Osteoblast (primary cell): ENCODE measurements around the gene SDCBP2. TPM values are rescaled to one million over a fixed set of nuclear protein-coding genes. Genes with fewer than 3 reads are reported as not detected.

Source experiments
- DNase-seq: peaks from one replicate; pipeline ENCODE4 v3.0.0; 2011; ENCODE audit warnings: low spot score, mixed read lengths; ENCODE audit not compliant: insufficient read length; ENCODE audit errors: missing footprints
- H2AFZ ChIP-seq: 2 replicates; pipeline ENCODE4 v1.6.0; 2011; ENCODE audit warnings: mild to moderate bottlenecking, low read length
- H3K27ac ChIP-seq: 2 replicates; pipeline ENCODE4 v1.5.1; 2011; ENCODE audit warnings: mild to moderate bottlenecking, low read depth, low read length, moderate library complexity
- H3K27me3 ChIP-seq: 2 replicates; pipeline ENCODE4 v1.6.0; 2012; ENCODE audit warnings: mild to moderate bottlenecking, control low read depth, inconsistent platforms, low read length, moderate library complexity; ENCODE audit not compliant: insufficient read depth
- H3K36me3 ChIP-seq: 2 replicates; pipeline ENCODE4 v1.5.1; 2011; ENCODE audit warnings: mild to moderate bottlenecking, low read length, control low read depth, moderate library complexity; ENCODE audit not compliant: insufficient read depth
- H3K4me1 ChIP-seq: 2 replicates; pipeline ENCODE4 v1.5.1; 2011; ENCODE audit warnings: mild to moderate bottlenecking, low read length, control low read depth, moderate library complexity; ENCODE audit not compliant: insufficient read depth
- H3K4me2 ChIP-seq: 2 replicates; pipeline ENCODE4 v1.6.0; 2011; ENCODE audit warnings: mild to moderate bottlenecking, low read length; ENCODE audit not compliant: insufficient read depth
- H3K4me3 ChIP-seq: fragments of 200-600 bp; sonication (generic); 3 replicates; pipeline ENCODE4 v1.5.1; 2012; ENCODE audit warnings: mild to moderate bottlenecking, low read length, inconsistent platforms; ENCODE audit not compliant: insufficient read depth
- H3K79me2 ChIP-seq: 2 replicates; pipeline ENCODE4 v1.6.0; 2012; ENCODE audit warnings: mild to moderate bottlenecking, low read length, control low read depth, inconsistent platforms; ENCODE audit not compliant: insufficient read depth
- H3K9me3 ChIP-seq: 2 replicates; pipeline ENCODE4 v1.5.1; 2011; ENCODE audit warnings: low read depth, low read length, control low read depth
- H4K20me1 ChIP-seq: 2 replicates; pipeline ENCODE4 v1.6.0; 2012; ENCODE audit warnings: mild to moderate bottlenecking, low read length, control low read depth; ENCODE audit not compliant: insufficient read depth
- CTCF ChIP-seq: IDR thresholded peaks from 2 replicates; pipeline ENCODE4 v1.5.1; 2011; ENCODE audit warnings: mild to moderate bottlenecking, low read depth, low read length, moderate library complexity; ENCODE audit errors: extremely low read depth
- total RNA-seq: library from RNA; depleted of rRNA; stranded (reverse); fragments of >200 nt; gene quantifications from 2 replicates; pipeline ENCODE4 v1.2.3, GENCODE V29; 2012

Gene SDCBP2
- total RNA-seq, 1 donor = 2.2 TPM

- no peak for TF ChIP-seq CTCF
- peaks cover 14% of the 10 kb centered on the region for H3K4me1 ChIP-seq
- no peaks in the 10 kb centered on the region for H3K9me3 ChIP-seq
- H2AFZ ChIP-seq = peak overlapping the region; percentile 98
- H3K4me3 ChIP-seq = peak overlapping the region; percentile 81
- peaks cover 3% of the 10 kb centered on the region for H3K27me3 ChIP-seq
- peaks cover 3% of the 10 kb centered on the region for H3K79me2 ChIP-seq
- DNase-seq = no peak
- peak overlapping the region; percentile 89 for H3K4me2 ChIP-seq
- peak overlapping the region; percentile 73 for H3K27ac ChIP-seq
- no peaks in the 10 kb centered on the region for H3K36me3 ChIP-seq
- peaks cover 3% of the 10 kb centered on the region for H4K20me1 ChIP-seq
Measured at GRCh38 chr20:1265916-1266166, 63.1 kb downstream of the SDCBP2 start.

GRCh38 chr20:1265226-1265915 is 63.6 kb downstream of the SDCBP2 start:
- no peak for TF ChIP-seq CTCF
- peak overlapping the region; percentile 73 for H3K27ac ChIP-seq
- no peak for DNase-seq

GRCh38 chr20:1264727-1265126 is 64.2 kb downstream of the SDCBP2 start:
- Histone ChIP-seq H3K36me3 (no peaks in the 10 kb centered on the region), H3K4me1 (peaks cover 14% of the 10 kb centered on the region), H3K27me3 (peaks cover 9% of the 10 kb centered on the region), H3K4me2 (no peak overlapping the region), H3K27ac (no peak overlapping the region), H3K9me3 (no peaks in the 10 kb centered on the region), H3K4me3 (no peak overlapping the region), H3K79me2 (peaks cover 3% of the 10 kb centered on the region), H4K20me1 (peaks cover 3% of the 10 kb centered on the region), H2AFZ (peak overlapping the region; percentile 38)
- DNase-seq = no peak
- no peak for TF ChIP-seq CTCF

More at GRCh38 chr20:1265226-1265915, 63.6 kb downstream of the SDCBP2 start:
- Histone ChIP-seq H3K4me2 (peak overlapping the region; percentile 89), H3K4me3 (peak overlapping the region; percentile 81), H4K20me1 (peaks cover 3% of the 10 kb centered on the region), H3K4me1 (peaks cover 14% of the 10 kb centered on the region), H3K27me3 (peaks cover 7% of the 10 kb centered on the region), H2AFZ (peak overlapping the region; percentile 98), H3K9me3 (no peaks in the 10 kb centered on the region), H3K36me3 (no peaks in the 10 kb centered on the region), H3K79me2 (peaks cover 3% of the 10 kb centered on the region)

- Histone ChIP-seq H3K4me2 (no peak overlapping the region), H4K20me1 (peaks cover 1% of the 10 kb centered on the region), H3K79me2 (peaks cover 3% of the 10 kb centered on the region), H2AFZ (no peak overlapping the region), H3K9me3 (no peaks in the 10 kb centered on the region), H3K27me3 (peaks cover 9% of the 10 kb centered on the region), H3K36me3 (no peaks in the 10 kb centered on the region), H3K27ac (no peak overlapping the region), H3K4me1 (peaks cover 14% of the 10 kb centered on the region), H3K4me3 (no peak overlapping the region)
- no peak for TF ChIP-seq CTCF
- DNase-seq = no peak
Measured at GRCh38 chr20:1263853-1264252, 65.1 kb downstream of the SDCBP2 start.

Other genes with a start within 250 kb of the SDCBP2 start
- gene PSMF1, start 210.5 kb downstream of the SDCBP2 start, total RNA-seq = 48.0 and 61.2 TPM in 2 replicates
- gene TMEM74B, start 144.2 kb downstream of the SDCBP2 start, total RNA-seq = not detected in 2 replicates
- gene C20orf202, start 125.7 kb downstream of the SDCBP2 start, total RNA-seq = under 0.01 TPM in 1 of 2 replicates, not detected in the other
- not detected in 2 replicates for gene RAD21L1, start 103.1 kb downstream of the SDCBP2 start, total RNA-seq
- gene SNPH, start 62.8 kb downstream of the SDCBP2 start, total RNA-seq = 9.4 and 10.0 TPM in 2 replicates
- gene FKBP1A, start 63.9 kb upstream of the SDCBP2 start, total RNA-seq = 150 and 154 TPM in 2 replicates
- gene NSFL1C, start 137.7 kb upstream of the SDCBP2 start, total RNA-seq = 23.0 and 30.0 TPM in 2 replicates
- gene SIRPB2, start 162.3 kb upstream of the SDCBP2 start, total RNA-seq = under 0.01 TPM in 1 of 2 replicates, not detected in the other
- not detected in 2 replicates for gene SIRPD, start 228.6 kb upstream of the SDCBP2 start, total RNA-seq